ENCODE measurements around the gene PKD1L1.
"Not testable (repeated sequence)": the region's sequence is repeated elsewhere in the genome, so short reads cannot be mapped to it uniquely, and the experiment has no call there.

PKD1L1 gene

DNA sequence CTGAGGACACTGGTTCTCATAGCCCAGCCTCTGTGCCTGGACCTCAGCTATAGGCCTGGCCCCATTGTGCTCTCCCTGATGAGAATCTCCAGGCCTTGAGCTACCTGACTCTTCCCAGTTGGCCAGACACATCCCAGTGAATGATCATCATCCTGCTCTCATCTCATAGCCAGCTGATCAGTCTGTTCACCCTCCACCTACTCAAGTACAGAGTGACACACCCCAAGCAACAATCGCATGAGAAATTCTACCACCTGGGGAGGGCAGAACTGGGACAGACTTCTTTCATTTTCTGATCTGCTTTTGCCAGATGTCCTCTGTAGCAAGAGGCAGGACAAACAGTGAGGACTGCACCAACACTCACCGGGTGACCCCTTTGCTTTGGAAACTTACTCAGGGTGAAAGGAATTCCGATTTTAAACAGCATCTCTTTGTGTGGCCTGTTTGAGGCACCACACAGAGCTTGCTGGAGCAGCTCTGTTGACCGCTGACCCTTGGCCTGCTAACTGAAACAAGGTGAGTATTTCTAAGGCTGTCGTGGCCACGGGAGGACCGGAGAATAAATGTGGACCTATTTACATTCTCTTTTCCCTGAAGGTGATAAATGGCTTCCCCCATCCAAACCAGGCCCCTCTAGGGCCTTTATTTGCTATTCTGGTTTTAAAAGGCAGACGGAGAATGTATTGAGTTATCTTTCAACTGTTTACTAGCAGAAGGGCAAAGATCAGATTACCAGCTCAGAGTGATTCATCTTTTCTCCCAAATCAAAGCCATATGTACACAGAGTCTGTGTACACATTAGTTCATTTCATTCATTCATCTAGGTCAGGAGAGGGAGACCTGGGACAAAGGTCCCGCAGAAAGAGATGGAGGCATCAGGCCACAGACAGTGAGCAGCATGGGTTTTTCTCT, 184.9 kb downstream of the PKD1L1 start:
- DNase-seq (ENCODE audit: low spot score): peak; percentile 69

DNA sequence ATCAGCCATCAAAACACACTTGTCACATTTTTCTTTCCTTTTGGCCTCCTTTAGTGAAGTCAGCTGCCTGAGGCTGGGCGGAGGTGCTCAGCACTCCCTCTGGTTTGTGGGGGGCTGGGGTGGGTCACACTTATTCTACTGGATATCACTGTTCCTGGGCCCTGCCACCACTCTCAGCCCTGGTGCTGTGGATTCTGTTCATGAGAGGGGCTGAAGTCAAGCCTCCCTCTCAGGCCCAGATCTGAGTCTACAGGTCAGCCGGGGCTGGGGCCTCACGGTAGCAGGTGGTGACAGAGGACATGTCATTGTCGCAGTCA, 185.6 kb downstream of the PKD1L1 start:
- no peak for DNase-seq (ENCODE audit: low spot score)

- no peak for DNase-seq (ENCODE audit: low spot score)
Observed at GRCh38 chr7:47762207-47762606, 186.1 kb downstream of the PKD1L1 start.

GRCh38 chr7:47759056-47759706, 189.1 kb downstream of the PKD1L1 start:
- no peak for DNase-seq (ENCODE audit: low spot score)

GRCh38 chr7:47758546-47758945, 189.7 kb downstream of the PKD1L1 start:
- DNase-seq (ENCODE audit: low spot score): peak; percentile 37

DNA sequence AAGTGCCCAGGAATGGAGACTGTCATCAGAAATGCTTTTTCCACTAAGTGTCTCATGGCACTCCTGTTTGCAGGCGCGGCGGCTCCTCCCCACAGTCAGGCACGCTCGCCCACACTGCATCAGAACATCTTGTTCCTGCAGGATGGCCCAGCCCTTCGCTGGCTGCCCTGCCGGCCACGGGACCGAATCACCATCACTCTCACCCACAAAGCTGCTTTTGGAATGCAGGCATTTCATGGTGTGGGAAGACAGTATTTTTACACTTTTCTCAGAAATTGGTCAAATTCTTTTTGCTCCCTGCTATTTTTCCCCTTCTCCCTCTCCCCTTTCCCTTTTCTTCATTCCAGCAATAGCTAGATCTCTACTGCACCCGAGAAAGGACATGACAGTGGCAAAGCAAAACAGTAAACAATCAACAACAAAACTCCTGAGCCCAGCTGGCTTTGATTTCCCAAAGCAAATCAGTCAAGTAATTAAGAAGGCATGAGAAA, 190.3 kb downstream of the PKD1L1 start:
- DNase-seq (ENCODE audit: low spot score): peak; percentile 95

- no peak for DNase-seq (ENCODE audit: low spot score)
Observed at GRCh38 chr7:47756636-47757035, 191.6 kb downstream of the PKD1L1 start.

GRCh38 chr7:47755248-47755647, 193.0 kb downstream of the PKD1L1 start:
- no peak for DNase-seq (ENCODE audit: low spot score)

DNA sequence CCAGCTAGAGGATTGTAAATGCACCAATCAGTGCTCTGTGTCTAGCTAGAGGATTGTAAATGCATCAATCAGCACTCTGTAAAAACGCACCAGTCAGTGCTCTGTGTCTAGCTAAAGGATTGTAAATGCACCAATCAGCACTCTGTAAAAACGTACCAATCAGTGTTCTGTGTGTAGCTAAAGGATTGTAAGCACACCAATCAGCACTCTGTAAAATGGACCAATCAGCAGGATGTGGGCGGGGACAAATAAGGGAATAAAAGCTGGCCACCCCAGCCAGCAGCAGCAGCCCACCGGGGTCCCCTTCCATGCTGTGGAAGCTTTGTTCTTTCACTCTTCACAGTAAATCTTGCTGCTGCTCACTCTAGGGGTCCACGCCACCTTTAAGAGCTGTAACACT, 196.5 kb downstream of the PKD1L1 start:
- DNase-seq (ENCODE audit: low spot score): not testable (repeated sequence)

DNA sequence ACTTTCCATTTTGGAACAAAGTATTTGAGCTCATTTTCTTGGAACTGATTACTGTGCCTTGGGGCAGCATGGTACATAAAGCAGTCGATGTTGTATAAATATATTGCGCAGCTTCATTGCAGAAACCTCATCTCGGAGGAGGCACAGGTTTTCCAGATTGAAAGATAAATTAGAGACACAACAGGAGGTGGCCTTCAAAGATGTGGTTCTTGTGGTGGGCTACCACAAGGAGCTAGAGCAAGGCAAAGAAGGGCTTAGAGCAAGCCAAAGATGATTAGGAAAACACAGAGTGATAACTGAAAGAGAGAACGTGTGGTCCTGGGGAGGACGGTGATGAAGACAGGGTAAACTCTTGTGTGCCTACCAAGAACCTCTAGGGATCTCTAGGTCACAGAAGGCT, 197.2 kb downstream of the PKD1L1 start:
- no peak for DNase-seq (ENCODE audit: low spot score)

DNA sequence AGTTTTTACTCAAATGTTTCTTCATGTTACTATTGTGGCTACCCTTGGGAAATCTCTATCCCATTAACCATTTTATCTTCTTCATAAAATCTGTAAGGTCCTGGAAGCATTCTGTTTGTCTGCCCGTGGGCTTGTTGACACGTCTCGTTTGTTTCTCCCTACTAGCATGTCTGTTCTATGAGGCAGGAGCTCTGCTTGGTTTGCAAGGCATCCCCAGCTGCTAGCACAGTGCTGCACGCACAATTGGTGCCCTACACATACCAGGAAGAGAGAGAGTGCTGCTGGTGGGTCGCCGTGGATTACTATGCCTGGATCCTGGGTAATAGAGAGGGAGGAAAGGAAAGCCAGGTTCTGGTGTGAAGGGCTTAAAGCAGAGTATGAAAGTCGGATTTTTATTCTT, 200.2 kb downstream of the PKD1L1 start:
- no peak for DNase-seq (ENCODE audit: low spot score)

GRCh38 chr7:47747160-47747559, 201.1 kb downstream of the PKD1L1 start:
- DNase-seq (ENCODE audit: low spot score): no peak

- DNase-seq (ENCODE audit: low spot score): no peak
Observed at GRCh38 chr7:47746468-47746867, 201.8 kb downstream of the PKD1L1 start.

GRCh38 chr7:47744883-47745282, 203.4 kb downstream of the PKD1L1 start:
- no peak for DNase-seq (ENCODE audit: low spot score)

- DNase-seq (ENCODE audit: low spot score): no peak
Observed at GRCh38 chr7:47743965-47744591, 204.2 kb downstream of the PKD1L1 start.

- no peak for DNase-seq (ENCODE audit: low spot score)
Observed at GRCh38 chr7:47741984-47742383, 206.3 kb downstream of the PKD1L1 start.

DNA sequence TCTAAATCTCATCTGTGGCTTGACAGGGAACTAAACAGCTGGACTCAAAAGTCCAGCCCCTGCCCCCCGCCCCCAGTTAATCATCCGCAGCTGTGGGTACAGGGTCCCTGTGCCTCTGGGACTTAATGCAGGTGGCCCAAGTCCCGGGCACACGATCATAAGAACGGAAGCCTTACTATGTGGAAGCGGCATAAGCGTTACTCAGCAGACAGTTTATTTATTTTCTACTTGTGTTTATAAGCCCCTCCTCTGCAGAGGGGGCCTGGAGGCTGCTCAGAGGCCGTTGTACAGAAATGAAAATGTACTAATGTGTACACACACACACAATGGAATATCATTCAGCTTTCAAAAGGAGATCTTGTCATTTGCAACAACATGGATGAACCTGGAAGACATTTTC, 208.4 kb downstream of the PKD1L1 start:
- DNase-seq (ENCODE audit: low spot score): no peak

DNA sequence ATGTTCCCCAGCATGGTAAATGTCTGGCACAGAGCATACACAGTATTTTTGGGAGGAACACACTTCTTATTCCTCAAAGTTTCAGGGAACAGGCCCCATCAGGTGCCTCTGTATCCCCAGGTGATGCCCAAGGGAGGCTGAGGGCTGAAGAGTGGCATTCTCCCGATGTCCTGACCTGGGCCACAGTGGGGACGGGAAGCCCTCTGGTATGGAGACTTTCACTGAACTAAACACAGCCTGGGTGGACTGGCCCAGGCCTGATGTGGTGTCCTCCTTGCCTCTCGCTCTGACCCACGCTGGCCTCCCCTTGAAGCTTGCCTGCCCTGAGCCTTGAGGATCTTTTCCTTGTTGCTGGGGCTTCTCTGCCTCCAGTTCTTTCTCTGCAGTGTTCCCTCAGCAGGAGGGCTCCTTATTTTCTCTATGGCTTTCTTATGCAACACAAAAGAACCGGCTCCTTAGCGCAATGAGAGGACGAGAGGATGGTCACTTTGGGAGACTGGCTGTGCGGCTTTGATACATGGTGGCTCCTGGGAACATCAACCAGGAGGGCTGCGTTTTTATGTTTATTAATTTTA, 208.9 kb downstream of the PKD1L1 start:
- no peak for DNase-seq (ENCODE audit: low spot score)

DNA sequence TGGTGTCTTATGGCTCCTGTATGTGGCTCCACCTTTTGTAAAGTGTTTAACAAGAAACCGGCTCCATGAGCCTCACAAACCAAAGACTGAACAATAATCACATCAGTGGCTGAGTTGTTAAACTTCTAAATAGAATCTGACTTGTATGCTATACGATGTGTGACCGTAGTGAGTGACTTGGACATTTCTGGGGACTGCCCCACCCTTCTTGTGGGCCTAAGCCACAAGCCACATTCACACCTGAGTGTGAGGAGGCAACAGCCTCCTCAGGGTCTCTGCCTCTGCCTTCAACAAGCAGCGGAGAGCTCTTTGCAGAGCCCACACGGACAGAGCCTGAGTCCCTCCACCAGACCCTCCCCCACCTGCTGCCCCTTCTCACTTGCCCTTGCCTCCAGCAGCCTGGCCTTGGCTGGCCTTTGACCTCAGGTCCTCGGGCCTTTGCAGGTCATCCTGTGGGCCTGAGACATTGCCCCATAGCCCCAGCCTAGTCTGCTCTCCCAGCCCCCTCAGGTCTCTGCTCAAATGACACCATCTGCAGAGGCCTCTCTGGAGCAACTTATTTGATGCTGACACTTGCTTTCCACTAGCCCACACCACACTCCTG, 209.6 kb downstream of the PKD1L1 start:
- no peak for DNase-seq (ENCODE audit: low spot score)

DNA sequence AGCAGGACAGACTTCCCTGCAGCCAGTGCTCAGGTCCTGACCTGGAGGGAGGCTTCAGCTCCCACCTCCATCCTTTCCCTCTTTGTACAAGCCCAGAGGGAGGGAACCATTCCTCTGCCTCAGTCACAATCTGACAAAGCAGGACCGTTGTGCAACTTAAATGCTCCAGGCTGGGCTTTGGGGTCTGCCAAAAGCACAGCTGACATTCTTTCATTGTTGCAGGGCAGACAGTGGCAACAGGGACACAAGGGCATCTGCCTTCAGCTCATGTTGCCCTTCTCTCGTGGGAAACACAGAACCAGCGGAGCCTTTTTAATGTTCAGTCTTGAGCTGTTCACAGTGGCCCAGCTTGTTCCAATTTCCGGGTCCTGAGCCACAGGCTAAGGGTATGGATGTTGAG, 210.7 kb downstream of the PKD1L1 start:
- no peak for DNase-seq (ENCODE audit: low spot score)

DNA sequence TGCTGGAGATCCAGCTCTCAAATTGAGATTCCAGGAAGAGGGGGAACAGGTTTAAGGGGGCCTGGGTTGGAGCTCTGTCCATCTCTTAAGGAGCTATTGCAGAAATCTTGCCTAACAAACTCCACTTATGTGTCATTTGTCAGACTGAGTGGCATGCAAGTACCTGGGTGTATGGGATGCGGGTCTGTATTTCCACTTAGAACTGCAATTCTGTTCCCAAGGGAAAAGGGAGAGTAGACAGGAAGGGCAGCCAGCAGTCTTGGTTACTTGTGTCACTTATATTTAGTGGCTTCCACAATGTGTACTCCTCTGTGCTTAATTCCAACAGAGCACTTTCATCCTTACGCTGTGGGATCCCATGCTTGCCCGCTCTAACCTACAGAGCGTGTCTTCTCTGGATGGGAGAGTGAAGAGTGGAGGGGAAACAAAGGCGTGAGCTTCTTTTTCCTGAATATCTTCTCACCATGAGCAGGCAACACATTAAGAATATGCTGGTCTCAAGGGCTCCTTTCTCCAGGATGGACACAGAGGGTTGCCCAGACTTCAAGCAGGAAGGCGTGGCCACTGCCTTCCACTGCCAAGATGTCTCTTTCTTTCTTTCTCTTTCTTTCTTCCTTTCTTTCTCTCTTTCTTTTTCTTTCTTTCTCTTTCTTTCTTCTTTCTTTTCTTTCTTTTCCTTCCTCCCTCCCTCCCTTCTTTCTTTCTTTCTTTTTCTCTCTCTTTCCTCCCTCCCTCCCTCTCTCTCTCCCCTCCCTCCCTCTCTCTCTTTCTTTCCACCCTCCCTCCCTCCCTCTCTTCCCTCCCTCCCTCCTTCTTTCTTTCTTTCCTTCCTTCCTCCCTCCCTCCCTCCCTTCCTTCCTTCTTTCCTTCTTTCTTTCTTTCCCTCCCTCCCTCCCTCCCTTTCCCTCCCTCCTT, 212.6 kb downstream of the PKD1L1 start:
- DNase-seq (ENCODE audit: low spot score): no peak

Data from GM03348 (cell line).